Measurements from ENCODE around the gene KCNIP4.
A peak's percentile ranks its signal among the peaks of the same experiment; 100 is the strongest.

Gene KCNIP4

DNA sequence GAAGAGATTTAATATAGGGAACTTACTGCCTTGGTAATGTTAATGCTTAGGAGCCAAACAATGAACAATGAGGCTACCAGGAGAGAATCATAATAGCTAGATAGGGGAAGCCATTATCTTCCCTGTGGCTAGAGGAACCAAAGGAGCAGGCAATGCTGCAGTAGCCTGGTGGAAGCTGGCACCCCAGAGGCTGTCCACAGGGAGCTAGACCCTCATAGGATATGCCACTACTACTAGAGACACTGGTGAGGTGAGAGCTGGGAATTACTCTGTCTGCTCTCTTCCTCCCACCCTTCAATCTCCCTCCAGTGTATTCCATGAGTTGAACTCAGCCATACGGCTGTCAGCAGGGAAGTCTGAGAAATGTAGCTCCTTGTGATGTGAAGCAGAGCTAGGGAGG, 601.4 kb downstream of the KCNIP4 start:
- no peaks in the 10 kb centered on the region for H3K36me3 ChIP-seq (ENCODE audit: low read depth)
- DNase-seq (ENCODE audit: low spot score), result no peak
- ATAC-seq (ENCODE audit: low read depth), result no peak
- no peak overlapping the region for H3K27ac ChIP-seq (ENCODE audit: poor library complexity, severe bottlenecking)
- no peaks in the 10 kb centered on the region for H3K4me1 ChIP-seq (ENCODE audit: insufficient read depth, poor library complexity, severe bottlenecking)
- H3K27me3 ChIP-seq (ENCODE audit: insufficient read depth, poor library complexity, severe bottlenecking), result no peaks in the 10 kb centered on the region
- no peak overlapping the region for H3K4me3 ChIP-seq (ENCODE audit: severe bottlenecking)
- H3K9me3 ChIP-seq (ENCODE audit: severe bottlenecking), result no peaks in the 10 kb centered on the region
- TF ChIP-seq, protein P1, sequence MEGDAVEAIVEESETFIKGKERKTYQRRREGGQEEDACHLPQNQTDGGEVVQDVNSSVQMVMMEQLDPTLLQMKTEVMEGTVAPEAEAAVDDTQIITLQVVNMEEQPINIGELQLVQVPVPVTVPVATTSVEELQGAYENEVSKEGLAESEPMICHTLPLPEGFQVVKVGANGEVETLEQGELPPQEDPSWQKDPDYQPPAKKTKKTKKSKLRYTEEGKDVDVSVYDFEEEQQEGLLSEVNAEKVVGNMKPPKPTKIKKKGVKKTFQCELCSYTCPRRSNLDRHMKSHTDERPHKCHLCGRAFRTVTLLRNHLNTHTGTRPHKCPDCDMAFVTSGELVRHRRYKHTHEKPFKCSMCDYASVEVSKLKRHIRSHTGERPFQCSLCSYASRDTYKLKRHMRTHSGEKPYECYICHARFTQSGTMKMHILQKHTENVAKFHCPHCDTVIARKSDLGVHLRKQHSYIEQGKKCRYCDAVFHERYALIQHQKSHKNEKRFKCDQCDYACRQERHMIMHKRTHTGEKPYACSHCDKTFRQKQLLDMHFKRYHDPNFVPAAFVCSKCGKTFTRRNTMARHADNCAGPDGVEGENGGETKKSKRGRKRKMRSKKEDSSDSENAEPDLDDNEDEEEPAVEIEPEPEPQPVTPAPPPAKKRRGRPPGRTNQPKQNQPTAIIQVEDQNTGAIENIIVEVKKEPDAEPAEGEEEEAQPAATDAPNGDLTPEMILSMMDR (IDR thresholded peaks at IDR 0.05; ENCODE audit: poor library complexity, severe bottlenecking), result no peak

DNA sequence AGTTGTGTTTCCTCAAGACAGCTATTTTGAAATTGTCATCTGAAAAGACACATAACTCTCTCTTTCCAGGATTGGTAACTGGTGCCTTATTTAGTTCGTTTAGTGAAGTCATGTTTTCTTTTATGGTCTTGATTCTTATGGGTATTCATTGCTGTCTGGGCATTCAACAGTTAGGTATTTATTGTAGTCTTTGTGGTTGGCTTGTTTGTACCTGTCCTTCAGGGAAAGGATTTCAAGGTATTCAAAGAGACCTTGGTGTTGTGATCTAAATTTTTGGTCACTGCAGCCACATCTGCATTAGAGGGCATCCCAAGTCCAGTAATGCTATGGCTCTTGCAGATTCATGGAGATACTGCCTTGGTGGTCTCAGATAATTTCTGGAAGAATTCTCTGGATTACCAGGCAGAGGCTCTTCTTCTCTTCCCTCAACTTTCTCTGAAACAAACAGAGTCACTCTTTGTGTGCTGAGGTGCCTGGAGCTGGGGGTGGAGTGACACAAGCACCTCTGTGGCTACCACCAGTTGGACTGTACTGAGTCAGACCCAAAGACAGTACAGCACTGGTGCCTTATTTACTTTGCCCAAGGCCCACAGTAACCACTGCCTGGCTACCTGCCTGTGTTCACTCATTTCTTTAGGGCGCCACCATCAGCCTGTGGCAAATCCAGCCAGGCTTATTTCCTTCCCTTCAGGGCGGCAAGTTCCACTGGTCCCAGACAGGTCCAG, 620.4 kb downstream of the KCNIP4 start:
- H3K36me3 ChIP-seq (ENCODE audit: low read depth), result no peaks in the 10 kb centered on the region
- no peak for ATAC-seq (ENCODE audit: low read depth)
- H3K4me3 ChIP-seq (ENCODE audit: severe bottlenecking), result no peak overlapping the region
- TF ChIP-seq, protein P1 (IDR thresholded peaks at IDR 0.05; ENCODE audit: poor library complexity, severe bottlenecking), result no peak
- no peak for DNase-seq (ENCODE audit: low spot score)
- no peak overlapping the region for H3K27ac ChIP-seq (ENCODE audit: poor library complexity, severe bottlenecking)
- H3K4me1 ChIP-seq (ENCODE audit: insufficient read depth, poor library complexity, severe bottlenecking), result no peaks in the 10 kb centered on the region
- H3K27me3 ChIP-seq (ENCODE audit: insufficient read depth, poor library complexity, severe bottlenecking), result no peaks in the 10 kb centered on the region
- no peaks in the 10 kb centered on the region for H3K9me3 ChIP-seq (ENCODE audit: severe bottlenecking)

DNA sequence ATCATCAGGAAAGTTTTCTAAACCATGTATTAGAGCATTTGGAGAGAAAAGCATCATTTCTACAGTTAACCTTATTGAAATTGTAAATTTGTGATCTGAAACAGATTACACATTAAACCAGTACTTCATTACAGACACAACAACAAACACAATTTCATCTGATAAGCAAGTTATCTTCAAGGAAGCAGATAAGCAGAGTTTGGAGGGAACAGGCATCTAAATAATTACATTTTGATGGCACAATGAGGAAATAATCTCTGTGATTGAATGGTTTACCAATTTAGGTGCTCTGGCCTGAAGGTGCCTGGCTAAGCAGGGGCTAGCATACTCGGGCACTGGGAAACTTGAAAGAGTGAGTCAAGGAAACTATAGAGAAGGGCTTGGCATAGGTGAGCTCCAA, 628.5 kb downstream of the KCNIP4 start:
- Histone ChIP-seq H3K36me3 (ENCODE audit: low read depth) (no peaks in the 10 kb centered on the region), H3K27me3 (ENCODE audit: insufficient read depth, poor library complexity, severe bottlenecking) (no peaks in the 10 kb centered on the region), H3K4me3 (ENCODE audit: severe bottlenecking) (no peak overlapping the region), H3K9me3 (ENCODE audit: severe bottlenecking) (no peaks in the 10 kb centered on the region), H3K4me1 (ENCODE audit: insufficient read depth, poor library complexity, severe bottlenecking) (no peaks in the 10 kb centered on the region), H3K27ac (ENCODE audit: poor library complexity, severe bottlenecking) (no peak overlapping the region)
- no peak for ATAC-seq (ENCODE audit: low read depth)
- no peak for DNase-seq (ENCODE audit: low spot score)
- TF ChIP-seq, protein P1 (IDR thresholded peaks at IDR 0.05; ENCODE audit: poor library complexity, severe bottlenecking), result no peak

DNA sequence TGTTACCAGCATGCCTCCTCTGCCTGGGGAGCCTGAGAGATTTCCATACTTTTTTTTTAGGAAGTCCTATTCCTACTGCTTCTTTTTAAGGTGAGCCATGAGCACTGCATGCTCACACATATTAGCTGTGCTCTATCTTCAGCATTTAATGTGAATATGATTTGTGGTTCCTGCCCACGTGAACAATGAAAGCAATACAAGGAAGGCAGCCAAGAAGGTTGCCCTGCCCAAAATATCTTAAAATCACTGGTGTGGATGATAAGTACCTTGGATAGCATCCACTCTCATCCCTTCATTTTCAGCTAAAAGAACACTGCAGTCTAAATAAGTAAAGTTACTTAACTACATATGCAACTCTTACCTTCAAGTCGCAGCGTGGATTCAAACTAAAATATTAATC, 640.9 kb downstream of the KCNIP4 start:
- Histone ChIP-seq H3K27ac (ENCODE audit: poor library complexity, severe bottlenecking) (no peak overlapping the region), H3K9me3 (ENCODE audit: severe bottlenecking) (no peaks in the 10 kb centered on the region), H3K36me3 (ENCODE audit: low read depth) (no peaks in the 10 kb centered on the region), H3K4me1 (ENCODE audit: insufficient read depth, poor library complexity, severe bottlenecking) (no peaks in the 10 kb centered on the region), H3K27me3 (ENCODE audit: insufficient read depth, poor library complexity, severe bottlenecking) (peaks cover 33% of the 10 kb centered on the region), H3K4me3 (ENCODE audit: severe bottlenecking) (no peak overlapping the region)
- TF ChIP-seq, protein P1 (IDR thresholded peaks at IDR 0.05; ENCODE audit: poor library complexity, severe bottlenecking), result no peak
- DNase-seq (ENCODE audit: low spot score) (no peak), ATAC-seq (ENCODE audit: low read depth) (no peak)

DNA sequence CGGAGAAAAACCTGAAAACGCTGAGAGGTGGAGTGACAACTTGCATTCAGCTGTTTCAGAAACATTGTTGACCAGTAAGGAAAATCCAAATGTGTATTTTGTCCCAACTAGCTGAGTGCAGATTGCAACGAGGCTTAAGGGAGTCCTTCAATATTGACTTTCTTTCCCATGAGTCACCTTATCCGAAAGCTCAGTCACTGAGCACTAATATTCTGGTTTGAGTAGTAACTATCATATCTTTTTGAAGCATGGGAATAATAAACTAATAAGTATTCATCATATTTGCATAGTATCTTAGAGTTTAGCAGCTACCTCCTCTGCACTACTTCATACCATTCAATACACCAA, 644.1 kb downstream of the KCNIP4 start:
- TF ChIP-seq, protein P1 (IDR thresholded peaks at IDR 0.05; ENCODE audit: poor library complexity, severe bottlenecking), result no peak
- H3K4me1 ChIP-seq (ENCODE audit: insufficient read depth, poor library complexity, severe bottlenecking), result no peaks in the 10 kb centered on the region
- H3K36me3 ChIP-seq (ENCODE audit: low read depth), result no peaks in the 10 kb centered on the region
- no peaks in the 10 kb centered on the region for H3K9me3 ChIP-seq (ENCODE audit: severe bottlenecking)
- H3K27me3 ChIP-seq (ENCODE audit: insufficient read depth, poor library complexity, severe bottlenecking), result peaks cover 45% of the 10 kb centered on the region
- ATAC-seq (ENCODE audit: low read depth), result peak; percentile 49; the same call in 1 of the 3 replicates
- H3K27ac ChIP-seq (ENCODE audit: poor library complexity, severe bottlenecking), result no peak overlapping the region
- H3K4me3 ChIP-seq (ENCODE audit: severe bottlenecking), result no peak overlapping the region
- no peak for DNase-seq (ENCODE audit: low spot score)
